Activated gamma-delta T cell treated with Interleukin-2 at 50 U/mL for 16 hours (primary cell): ENCODE measurements around the gene POU3F1.

Experiments used
- DNase-seq: peaks from one replicate; pipeline ENCODE4 v3.0.0-alpha.2; 2020

The POU3F1 gene

GRCh38 chr1:38046333-38046883 is at the start of gene POU3F1:
TSS of gene POU3F1 (minus strand) at chr1:38046793. CDS start at chr1:38046743, 50 bp downstream.
- DNase-seq, result no peak

GRCh38 chr1:38095454-38095931 is 48.9 kb upstream of the POU3F1 start:
- no peak for DNase-seq

- no peak for DNase-seq
Observed at GRCh38 chr1:38094711-38095290, 48.2 kb upstream of the POU3F1 start.

- no peak for DNase-seq
Observed at GRCh38 chr1:38093569-38094520, 47.3 kb upstream of the POU3F1 start.

GRCh38 chr1:38092256-38092655 is 45.7 kb upstream of the POU3F1 start:
- DNase-seq, result no peak

GRCh38 chr1:38090796-38091195 is 44.2 kb upstream of the POU3F1 start:
- no peak for DNase-seq

GRCh38 chr1:38089712-38090360 is 43.2 kb upstream of the POU3F1 start:
- no peak for DNase-seq

- no peak for DNase-seq
Observed at GRCh38 chr1:38088791-38089190, 42.2 kb upstream of the POU3F1 start.

- no peak for DNase-seq
Observed at GRCh38 chr1:38088366-38088765, 41.8 kb upstream of the POU3F1 start.

GRCh38 chr1:38087676-38088075 is 41.1 kb upstream of the POU3F1 start:
- no peak for DNase-seq

GRCh38 chr1:38085666-38086330 is 39.2 kb upstream of the POU3F1 start:
- no peak for DNase-seq

GRCh38 chr1:38084700-38085099 is 38.1 kb upstream of the POU3F1 start:
- DNase-seq, result no peak

GRCh38 chr1:38084113-38084512 is 37.5 kb upstream of the POU3F1 start:
- no peak for DNase-seq

- DNase-seq, result no peak
Observed at GRCh38 chr1:38083541-38083940, 36.9 kb upstream of the POU3F1 start.

- DNase-seq, result no peak
Observed at GRCh38 chr1:38082769-38083263, 36.2 kb upstream of the POU3F1 start.

GRCh38 chr1:38079019-38079418 is 32.4 kb upstream of the POU3F1 start:
- no peak for DNase-seq

- DNase-seq, result no peak
Observed at GRCh38 chr1:38077523-38078147, 31.0 kb upstream of the POU3F1 start.

- no peak for DNase-seq
Observed at GRCh38 chr1:38076455-38076854, 29.9 kb upstream of the POU3F1 start.

- DNase-seq, result no peak
Observed at GRCh38 chr1:38076038-38076437, 29.4 kb upstream of the POU3F1 start.

GRCh38 chr1:38075191-38075590 is 28.6 kb upstream of the POU3F1 start:
- no peak for DNase-seq

GRCh38 chr1:38074302-38074677 is 27.7 kb upstream of the POU3F1 start:
- DNase-seq, result no peak
